A549 (cell line): ENCODE measurements around the gene BCR. TPM values are rescaled to one million over a fixed set of nuclear protein-coding genes. Genes with fewer than 3 reads are reported as not detected.

Experiments used
- ATAC-seq, 2 experiments: fragments of 200-7000 bp in 1 of 2; fragments of >200 bp in 1 of 2; cut with Nextera tagmentation in 1 of 2; cut with Tn5 transposase in 1 of 2; 3 replicates each; pipeline versions ENCODE4 v1.8.0 to v1.9.1; 2018 to 2020; ENCODE audit warnings: mild to moderate bottlenecking in 1 of 2, moderate library complexity in 1 of 2
- CTCF ChIA-PET: fragments of 300-600 bp; sonication (Branson Sonifier 250); formaldehyde crosslinking; extraction: SDS; loops from one replicate; lab custom pipeline; 2021; ENCODE audit warnings: antibody characterized with exemption, inconsistent platforms; lab: Yijun Ruan, JAX
- POLR2A ChIA-PET: fragments of 350-600 bp; formaldehyde crosslinking; extraction: SDS; loops from one replicate; lab custom pipeline; 2021; ENCODE audit warnings: antibody characterized with exemption, inconsistent platforms; lab: Yijun Ruan, JAX
- DNase-seq, 2 experiments: peaks; one replicate each; pipeline versions ENCODE4 v3.0.0 to v3.0.0-alpha.2; 2011 to 2016; ENCODE audit warnings: low read depth in 1 of 2, low spot score in 1 of 2
- FAIRE-seq: peaks from 2 replicates; lab custom pipeline; 2011; peaks lifted over from hg19 to GRCh38; lab: Jason Lieb, UNC
- H3K27ac ChIP-seq, 2 experiments: fragments of >200 bp; sonication (Bioruptor Twin); formaldehyde crosslinking; 3 replicates each; pipeline ENCODE4 v1.5.1; 2016 to 2017
- H3K4me1 ChIP-seq: fragments of >200 bp; sonication (Bioruptor Twin); formaldehyde crosslinking; 3 replicates; pipeline ENCODE4 v1.6.1; 2016
- H3K4me2 ChIP-seq: fragments of >200 bp; sonication (Bioruptor Twin); formaldehyde crosslinking; 3 replicates; pipeline ENCODE4 v1.6.1; 2016
- H3K4me3 ChIP-seq: fragments of >200 bp; sonication (Bioruptor Twin); formaldehyde crosslinking; 3 replicates; pipeline ENCODE4 v1.5.1; 2016
- H3K9me3 ChIP-seq: fragments of >200 bp; sonication (Bioruptor Twin); formaldehyde crosslinking; 3 replicates; pipeline ENCODE4 v1.6.1; 2016
- ATOH8 ChIP-seq: fragments of 250-450 bp; sonication (Bioruptor Pico); IDR thresholded peaks from 2 replicates; pipeline ENCODE4 v1.5.0; 2020; ENCODE audit warnings: low read depth, mild to moderate bottlenecking, moderate library complexity
- BHLHE40 ChIP-seq: IDR thresholded peaks from 2 replicates; pipeline ENCODE4 v1.6.1; 2012; ENCODE audit warnings: low read depth, low read length, inconsistent platforms
- CBX8 ChIP-seq: fragments of 200-600 bp; sonication (generic); IDR thresholded peaks from 2 replicates; pipeline ENCODE4 v1.6.1; 2016
- CEBPB ChIP-seq, 2 experiments: fragments of >200 bp in 1 of 2; sonication (Bioruptor Twin) in 1 of 2; formaldehyde crosslinking in 1 of 2; IDR thresholded peaks; 2 replicates each; pipeline ENCODE4 v1.6.1; 2012 to 2016
- CHD2 ChIP-seq: fragments of 150-350 bp; IDR thresholded peaks from 2 replicates; pipeline ENCODE4 v1.6.1; 2014; ENCODE audit warnings: low read length; ENCODE audit not compliant: partially characterized antibody
- CTCF ChIP-seq: fragments of >200 bp; sonication (Bioruptor Twin); formaldehyde crosslinking; IDR thresholded peaks from 3 replicates; pipeline ENCODE4 v1.5.1; 2016
- E2F6 ChIP-seq: IDR thresholded peaks from 2 replicates; pipeline ENCODE4 v1.6.1; 2012; ENCODE audit warnings: low read depth, borderline replicate concordance
- EHF ChIP-seq: fragments of 250-450 bp; sonication (Bioruptor Pico); IDR thresholded peaks from 2 replicates; pipeline ENCODE4 v1.5.0; 2020; ENCODE audit warnings: mild to moderate bottlenecking
- EHMT2 ChIP-seq: fragments of 200-600 bp; sonication (generic); IDR thresholded peaks from 2 replicates; pipeline ENCODE4 v1.6.1; 2016; ENCODE audit warnings: antibody characterized with exemption, low read depth, mild to moderate bottlenecking, moderate library complexity
- ELK1 ChIP-seq: fragments of 150-350 bp; IDR thresholded peaks from 2 replicates; pipeline ENCODE4 v1.6.1; 2014; ENCODE audit warnings: low read depth, mild to moderate bottlenecking, low read length
- EP300 ChIP-seq, 2 experiments: fragments of >200 bp; sonication (Bioruptor Twin); formaldehyde crosslinking; IDR thresholded peaks; 2 replicates in 1 of 2; 3 replicates in 1 of 2; pipeline ENCODE4 v1.6.1; 2016 to 2017
- FOSB ChIP-seq: fragments of 250-450 bp; sonication (Bioruptor Pico); IDR thresholded peaks from 2 replicates; pipeline ENCODE4 v1.5.0; 2020; ENCODE audit warnings: mild to moderate bottlenecking, moderate library complexity
- FOXS1 ChIP-seq: fragments of 250-450 bp; sonication (Bioruptor Pico); IDR thresholded peaks from 2 replicates; pipeline ENCODE4 v1.5.0; 2020; ENCODE audit warnings: mild to moderate bottlenecking, moderate library complexity
- HEYL ChIP-seq: fragments of 250-450 bp; sonication (Bioruptor Pico); IDR thresholded peaks from 2 replicates; pipeline ENCODE4 v1.8.0; 2021; ENCODE audit warnings: mild to moderate bottlenecking, moderate library complexity
- HOXB13 ChIP-seq: fragments of 250-450 bp; sonication (Bioruptor Pico); IDR thresholded peaks from 2 replicates; pipeline ENCODE4 v1.5.0; 2020; ENCODE audit warnings: low read depth, mild to moderate bottlenecking, moderate library complexity
- JUNB ChIP-seq: fragments of >200 bp; sonication (Bioruptor Twin); formaldehyde crosslinking; IDR thresholded peaks from 2 replicates; pipeline ENCODE4 v1.6.1; 2016
- KDM1A ChIP-seq: fragments of 200-600 bp; sonication (generic); IDR thresholded peaks from 2 replicates; pipeline ENCODE4 v1.6.1; 2016; ENCODE audit warnings: low read depth, mild to moderate bottlenecking
- MAFK ChIP-seq: fragments of 450-650 bp; IDR thresholded peaks from 2 replicates; pipeline ENCODE4 v1.6.1; 2014; ENCODE audit not compliant: partially characterized antibody
- MAZ ChIP-seq: fragments of 150-350 bp; IDR thresholded peaks from 2 replicates; pipeline ENCODE4 v1.6.1; 2014; ENCODE audit warnings: antibody characterized with exemption, low read depth, low read length, borderline replicate concordance
- NFE2L2 ChIP-seq: fragments of 150-350 bp; conservative IDR thresholded peaks from 2 replicates; pipeline ENCODE4 v1.6.1; 2014; ENCODE audit warnings: low read length
- NR3C1 ChIP-seq: fragments of >200 bp; sonication (Bioruptor Twin); formaldehyde crosslinking; IDR thresholded peaks from 3 replicates; pipeline ENCODE4 v1.6.1; 2017
- POLR2A ChIP-seq: IDR thresholded peaks from 2 replicates; pipeline ENCODE4 v1.6.1; 2012; ENCODE audit warnings: mild to moderate bottlenecking, low read length
- RAD21 ChIP-seq, 2 experiments: fragments of >200 bp in 1 of 2; sonication (Bioruptor Twin) in 1 of 2; formaldehyde crosslinking in 1 of 2; IDR thresholded peaks in 1 of 2; conservative IDR thresholded peaks in 1 of 2; 2 replicates in 1 of 2; 3 replicates in 1 of 2; pipeline ENCODE4 v1.6.1; 2012 to 2018; ENCODE audit warnings: inconsistent platforms in 1 of 2
- SMC3 ChIP-seq: fragments of >200 bp; sonication (Bioruptor Twin); formaldehyde crosslinking; IDR thresholded peaks from 3 replicates; pipeline ENCODE4 v1.6.1; 2018; ENCODE audit warnings: inconsistent platforms
- ZFP36 ChIP-seq: fragments of 450-650 bp; IDR thresholded peaks from 2 replicates; pipeline ENCODE4 v1.6.1; 2014; ENCODE audit warnings: borderline replicate concordance; ENCODE audit not compliant: partially characterized antibody
- ZNF302 ChIP-seq: fragments of 250-450 bp; sonication (Bioruptor Pico); IDR thresholded peaks from 2 replicates; pipeline ENCODE4 v1.9.0; 2021; ENCODE audit warnings: inconsistent platforms, mild to moderate bottlenecking, moderate library complexity
- WGBS: methylation state at CpG from one replicate; pipeline ENCODE4 v1.1.6; 2017; ENCODE audit errors: missing lambda C conversion rate; 5-methylcytosine and 5-hydroxymethylcytosine counted together
- polyA plus RNA-seq, 4 experiments: library from polyadenylated mRNA; depleted of rRNA in 3 of 4; stranded (reverse); fragments of >200 nt; fragmentation: RNase III in 1 of 4; extraction: RNeasy Plus Mini Kit Qiagen cat#74134 plus additional on column Dnase treatment in 1 of 4; gene quantifications; 2 replicates in 3 of 4; 3 replicates in 1 of 4; pipeline ENCODE4 v1.2.3, GENCODE V29; 2011 to 2017

The BCR gene
- polyA plus RNA-seq, 2 of the 4 experiments (the other 2 are of a cell fraction): 14.7 to 16.4 TPM

GRCh38 chr22:23206915-23207314 is 26.6 kb downstream of the BCR start:
- no peaks in the 10 kb centered on the region for H3K9me3 ChIP-seq
- ChIA-PET POLR2A (no interaction called here), CTCF (interaction anchor here (0.6 to 1.8 kb wide), 4 partner anchors 19 to 325 kb away, joined by 3 to 5 read pairs (median 4); no protein-coding TSS in a partner anchor)
- H3K27ac ChIP-seq: no peak overlapping the region
- no peak for TF ChIP-seq KDM1A
- TF ChIP-seq MAZ: no peak
- TF ChIP-seq MAFK: no peak
- no peak for TF ChIP-seq HEYL (CRISPR knock-in tag)
- TF ChIP-seq CTCF: no peak
- no peak for TF ChIP-seq ZNF302
- no peak for TF ChIP-seq NFE2L2
- TF ChIP-seq JUNB: no peak
- TF ChIP-seq ATOH8: no peak
- no peak for TF ChIP-seq EHF (CRISPR knock-in tag)
- TF ChIP-seq SMC3: no peak
- TF ChIP-seq HOXB13 (CRISPR knock-in tag): no peak
- TF ChIP-seq BHLHE40: no peak
- TF ChIP-seq CEBPB (IDR thresholded peaks at IDR 0.05): no peak
- ATAC-seq (no peak), DNase-seq (no peak), FAIRE-seq (no peak)
- H3K4me3 ChIP-seq: no peak overlapping the region
- no peaks in the 10 kb centered on the region for H3K4me1 ChIP-seq
- H3K4me2 ChIP-seq: no peak overlapping the region

- ATAC-seq (no peak), DNase-seq (no peak), FAIRE-seq (no peak)
- TF ChIP-seq FOSB (no peak), EHMT2 (no peak), E2F6 (no peak), CBX8 (no peak), FOXS1 (no peak), EP300 (IDR thresholded peaks at IDR 0.05) (no peak), SMC3 (no peak), ZFP36 (no peak), NR3C1 (no peak), RAD21 (conservative IDR thresholded peaks at IDR 0.05 in 1 of 2, IDR thresholded peaks at IDR 0.05 in 1 of 2) (no peak), HOXB13 (CRISPR knock-in tag) (no peak), POLR2A (no peak), CHD2 (no peak), ELK1 (no peak)
- no peak overlapping the region for H3K4me2 ChIP-seq
- whole genome bisulfite sequencing: 90% methylated on average over 9 of the region's 11 CpGs
- no peaks in the 10 kb centered on the region for H3K4me1 ChIP-seq
- no peak overlapping the region for H3K4me3 ChIP-seq
- H3K27ac ChIP-seq: no peak overlapping the region
- ChIA-PET POLR2A (no interaction called here), CTCF (interaction anchor here (0.6 to 1.3 kb wide), 4 partner anchors 19 to 74 kb away, joined by 3 to 5 read pairs (median 3); no protein-coding TSS in a partner anchor)
- no peaks in the 10 kb centered on the region for H3K9me3 ChIP-seq
Observed at GRCh38 chr22:23207729-23208393, 27.6 kb downstream of the BCR start.
